DMS153 (cell line): ENCODE measurements around the gene KLF9.

Experiments used
- DNase-seq: peaks from one replicate; lab custom pipeline; 2025; lab: John Stamatoyannopoulos, UW

The KLF9 gene

DNA sequence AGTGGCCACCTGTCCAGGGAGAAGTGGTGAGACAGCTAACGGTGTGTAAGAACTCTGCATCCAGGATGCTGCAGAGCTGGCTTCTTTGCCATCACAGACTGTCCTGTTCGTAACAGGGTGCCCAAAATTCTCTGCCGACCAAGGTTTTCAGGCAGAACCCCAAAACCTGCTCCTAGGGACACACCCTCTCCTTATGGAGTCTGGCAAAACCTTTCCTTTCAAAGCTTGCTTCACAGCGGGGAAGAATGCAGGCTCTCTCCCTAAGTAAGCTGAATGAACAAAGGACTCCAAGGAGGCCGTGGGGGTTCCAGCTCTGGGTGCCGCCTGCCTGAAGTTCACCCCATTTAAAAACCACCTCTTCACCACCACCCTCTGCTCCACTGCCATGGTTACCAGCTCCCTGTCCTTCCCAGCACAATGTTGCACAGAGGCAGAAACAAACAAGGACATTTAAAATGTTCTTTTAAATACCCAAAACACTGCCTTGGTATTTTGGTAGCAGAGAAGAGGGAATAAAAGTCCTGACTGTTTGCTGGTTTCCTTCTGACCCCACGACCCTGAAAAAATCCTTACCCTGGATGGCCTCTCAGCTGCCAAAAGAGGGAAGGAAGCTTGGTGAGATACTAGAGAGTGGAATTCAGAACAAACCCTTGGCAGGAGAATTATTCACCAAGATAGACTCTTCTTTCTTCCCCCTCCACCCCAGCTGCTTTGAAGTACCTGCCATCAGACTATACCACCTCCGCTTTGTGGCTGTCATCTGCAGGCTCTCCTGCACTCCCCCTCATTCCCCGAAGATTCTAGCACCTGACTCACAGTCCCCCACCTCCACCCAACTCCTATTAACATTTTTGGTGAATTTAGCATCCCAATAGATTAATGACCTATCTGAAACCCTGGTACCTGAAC lies 7.1 kb upstream of the KLF9 start:
- no peak for DNase-seq

DNA sequence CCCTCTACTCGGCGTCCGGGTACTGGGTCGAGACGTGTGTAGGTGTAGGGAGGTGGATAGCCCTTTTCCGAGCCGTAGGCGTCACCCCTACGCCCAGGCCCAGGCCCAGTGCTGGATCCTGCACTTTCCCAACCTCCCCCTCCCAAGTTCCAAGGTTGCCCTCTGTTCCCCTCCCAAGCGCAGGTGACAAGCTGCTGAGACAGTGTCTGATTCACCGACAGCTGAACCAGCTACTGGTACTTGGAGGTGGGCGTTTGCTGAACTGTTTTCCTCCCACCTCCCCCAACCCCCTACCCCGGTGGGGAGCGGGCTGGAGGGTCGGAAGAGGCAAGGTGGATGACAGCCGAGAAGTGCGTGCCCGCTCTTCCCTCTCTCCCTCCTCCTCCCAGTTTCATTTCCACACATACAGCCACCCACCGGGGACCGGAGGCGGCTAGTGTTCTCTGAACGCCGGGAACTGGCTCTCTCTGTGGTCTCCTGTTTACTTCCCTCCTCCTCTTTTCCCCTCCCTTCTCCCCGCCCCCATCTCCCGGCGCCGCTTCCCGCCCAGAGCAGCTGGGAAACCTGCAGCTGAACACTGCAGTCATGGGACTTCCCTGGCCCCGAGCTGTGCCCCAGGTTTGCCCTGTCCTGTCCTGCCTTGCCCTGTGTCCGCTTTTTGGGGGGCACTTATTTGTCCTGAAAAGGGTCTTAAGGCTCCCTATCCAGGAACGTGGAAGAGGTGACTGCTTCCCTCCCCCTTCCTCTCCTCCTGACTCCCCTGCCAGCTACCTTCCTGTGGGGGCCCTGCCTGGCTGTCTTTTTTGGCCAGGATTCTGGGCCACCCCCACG lies 6.2 kb upstream of the KLF9 start:
- DNase-seq: peak; percentile 90

DNA sequence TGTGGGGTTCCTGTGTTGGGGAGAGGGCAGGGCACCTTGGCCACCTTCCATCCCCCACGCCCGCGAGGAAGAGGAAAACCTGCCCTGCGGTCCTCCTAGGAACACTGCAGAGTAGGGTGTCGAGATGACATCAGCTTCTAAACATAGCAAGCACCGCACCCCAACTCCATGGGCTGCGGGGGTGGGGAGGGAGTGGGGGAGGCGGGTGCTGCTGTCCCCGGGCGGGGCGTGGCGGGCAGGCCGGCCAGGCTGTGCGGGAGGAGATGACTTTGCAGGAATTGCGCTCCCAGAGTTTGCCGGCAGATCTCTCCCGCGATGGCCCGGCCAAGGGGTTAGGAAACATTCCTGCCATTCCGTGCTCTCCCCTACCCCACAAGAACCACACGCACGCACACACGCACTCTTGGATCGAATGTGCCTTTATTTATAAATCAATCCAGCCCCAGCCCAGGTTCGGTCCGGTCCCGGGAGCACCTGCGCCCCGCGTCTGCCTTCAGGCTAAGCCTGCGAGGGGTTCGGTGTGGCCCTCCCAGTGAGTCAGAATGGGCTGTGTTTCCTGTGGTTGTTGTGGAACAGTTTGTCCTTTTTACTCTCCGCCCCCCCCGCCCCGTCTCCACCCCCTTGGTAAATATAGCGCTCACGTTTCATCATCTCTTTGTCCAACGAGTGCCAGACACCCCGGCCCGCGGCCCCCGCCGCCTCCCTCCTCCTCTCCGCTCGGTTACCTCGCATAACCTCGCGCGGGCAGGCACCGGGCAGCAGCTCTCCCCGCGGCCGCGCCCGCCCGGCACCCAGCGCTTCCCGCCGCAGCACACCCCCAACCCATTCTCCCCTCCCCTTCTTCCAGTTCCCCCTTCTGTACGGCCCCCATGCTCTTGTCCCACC lies 5.3 kb upstream of the KLF9 start:
- peak; percentile 92 for DNase-seq

DNA sequence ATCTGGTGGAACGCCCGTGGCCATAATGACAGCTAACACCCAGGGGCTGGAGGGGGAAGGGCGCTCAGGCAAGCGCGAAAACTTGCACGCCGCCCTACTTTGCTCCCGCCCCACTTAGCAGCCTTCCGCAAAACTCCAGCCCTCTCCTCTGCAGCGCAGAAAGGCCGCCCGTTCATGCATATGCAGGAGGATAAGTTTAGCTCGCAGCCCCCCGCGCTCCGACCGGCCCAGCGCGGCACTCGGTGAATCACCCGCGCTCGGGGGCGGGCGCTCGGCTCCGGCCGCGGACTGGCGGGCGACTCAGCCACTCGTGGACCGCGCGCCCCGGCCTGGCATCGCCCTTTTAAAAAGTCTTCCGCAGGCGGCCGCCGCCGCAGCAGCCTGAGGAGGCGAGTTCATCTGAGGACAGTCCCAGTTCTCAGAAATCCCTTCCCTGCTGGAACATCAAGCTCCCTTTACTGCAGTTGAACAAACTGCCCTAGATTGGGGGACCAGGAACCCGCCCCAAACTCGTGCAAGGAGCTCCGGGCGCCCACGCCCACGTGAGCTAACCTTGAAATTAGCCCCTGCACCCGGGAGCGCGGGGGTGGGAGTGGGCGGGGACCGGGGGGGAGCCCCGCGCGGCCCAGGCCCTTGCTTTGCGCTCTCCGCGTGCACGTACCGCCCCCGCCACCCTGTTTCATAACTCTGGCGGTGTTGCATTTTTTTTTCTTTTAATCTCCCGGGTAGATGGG lies 4.5 kb upstream of the KLF9 start:
- DNase-seq: peak; percentile 97

DNA sequence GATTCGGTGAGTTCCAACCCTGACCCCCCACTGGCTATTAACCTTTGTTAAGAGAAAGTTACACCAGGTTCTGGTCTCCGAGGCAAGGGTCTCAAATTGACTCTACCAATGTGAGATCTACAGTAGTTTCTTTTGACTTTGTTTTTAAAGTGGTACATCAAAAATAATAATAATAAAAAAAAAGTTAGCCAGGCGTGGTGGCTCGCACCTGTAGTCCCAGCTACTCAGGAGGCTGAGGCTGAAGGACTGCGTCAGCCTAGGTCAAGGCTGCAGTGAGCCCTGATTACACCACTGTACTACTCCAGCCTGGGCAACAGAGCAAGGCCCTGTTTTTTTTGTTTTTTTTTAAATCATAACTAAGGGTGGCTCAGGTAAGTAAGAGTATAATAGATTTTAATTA lies 1.0 kb upstream of the KLF9 start:
- no peak for DNase-seq

DNA sequence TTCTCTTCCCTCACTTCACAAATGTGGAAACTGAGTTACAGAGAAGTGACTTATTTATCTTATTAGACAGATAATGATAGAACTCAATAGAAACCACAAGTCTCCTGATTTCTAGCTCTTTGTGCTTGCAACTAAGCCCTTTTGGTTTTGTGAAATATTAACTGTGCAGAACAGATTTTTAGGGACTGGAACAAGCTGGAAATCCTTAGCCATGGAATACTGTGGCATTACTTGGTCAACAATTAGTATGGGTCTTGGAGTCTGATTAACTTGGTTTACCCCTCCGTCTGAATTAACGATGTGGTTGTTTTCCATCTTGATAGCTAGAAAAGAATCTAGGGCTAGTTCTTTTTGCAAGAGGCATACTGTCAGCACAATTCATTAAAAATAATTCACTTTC lies 584 bp upstream of the KLF9 start:
- DNase-seq: no peak

DNA sequence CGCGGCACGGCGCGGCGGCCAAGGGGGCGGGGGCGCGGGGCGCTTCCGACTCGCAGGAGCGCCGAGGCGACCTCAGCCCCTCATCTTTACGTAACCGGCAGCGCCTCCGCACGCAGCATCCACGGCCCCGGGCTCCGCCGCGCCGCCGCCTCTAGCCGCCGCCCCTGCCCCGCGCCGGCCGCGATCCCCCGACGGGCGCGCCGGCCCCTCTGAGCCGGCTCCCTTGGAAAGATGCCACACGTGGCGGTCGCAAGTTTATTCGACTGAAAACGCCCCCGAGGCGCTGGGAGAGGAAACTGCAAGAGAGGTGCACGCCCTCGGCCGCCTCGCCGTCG lies 1.0 kb downstream of the KLF9 start:
- DNase-seq: no peak

DNA sequence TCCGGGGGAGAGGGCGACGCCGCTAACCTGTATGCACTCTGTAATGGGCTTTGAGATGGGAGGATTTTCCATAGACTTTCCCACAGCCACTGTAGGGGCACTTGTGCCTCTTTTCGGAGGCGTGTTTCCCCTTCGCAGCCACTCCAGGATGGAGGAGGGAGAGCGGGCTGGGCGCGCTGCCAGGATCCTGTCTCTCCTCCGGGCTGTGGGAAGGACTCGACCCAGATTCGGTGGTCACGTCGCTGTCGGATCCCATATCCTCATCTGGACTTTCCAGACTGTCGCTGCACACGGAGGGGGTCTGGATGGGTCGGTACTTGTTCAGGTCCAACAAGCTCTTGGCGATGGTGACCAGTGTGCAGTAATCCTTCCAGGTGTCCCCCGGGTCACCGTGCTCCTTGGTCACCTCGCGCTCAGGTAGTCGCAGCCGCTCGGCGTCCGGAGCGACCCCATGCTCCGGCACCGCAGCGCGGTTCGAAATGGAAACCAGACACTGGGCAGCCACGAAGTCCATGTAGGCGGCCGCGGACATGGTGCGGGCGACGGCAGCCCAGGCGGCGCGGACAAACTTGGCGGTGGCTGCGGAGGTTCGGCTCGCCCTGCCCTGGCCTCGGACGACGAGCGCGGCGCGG lies 1.5 kb downstream of the KLF9 start:
- peak; percentile 64 for DNase-seq

DNA sequence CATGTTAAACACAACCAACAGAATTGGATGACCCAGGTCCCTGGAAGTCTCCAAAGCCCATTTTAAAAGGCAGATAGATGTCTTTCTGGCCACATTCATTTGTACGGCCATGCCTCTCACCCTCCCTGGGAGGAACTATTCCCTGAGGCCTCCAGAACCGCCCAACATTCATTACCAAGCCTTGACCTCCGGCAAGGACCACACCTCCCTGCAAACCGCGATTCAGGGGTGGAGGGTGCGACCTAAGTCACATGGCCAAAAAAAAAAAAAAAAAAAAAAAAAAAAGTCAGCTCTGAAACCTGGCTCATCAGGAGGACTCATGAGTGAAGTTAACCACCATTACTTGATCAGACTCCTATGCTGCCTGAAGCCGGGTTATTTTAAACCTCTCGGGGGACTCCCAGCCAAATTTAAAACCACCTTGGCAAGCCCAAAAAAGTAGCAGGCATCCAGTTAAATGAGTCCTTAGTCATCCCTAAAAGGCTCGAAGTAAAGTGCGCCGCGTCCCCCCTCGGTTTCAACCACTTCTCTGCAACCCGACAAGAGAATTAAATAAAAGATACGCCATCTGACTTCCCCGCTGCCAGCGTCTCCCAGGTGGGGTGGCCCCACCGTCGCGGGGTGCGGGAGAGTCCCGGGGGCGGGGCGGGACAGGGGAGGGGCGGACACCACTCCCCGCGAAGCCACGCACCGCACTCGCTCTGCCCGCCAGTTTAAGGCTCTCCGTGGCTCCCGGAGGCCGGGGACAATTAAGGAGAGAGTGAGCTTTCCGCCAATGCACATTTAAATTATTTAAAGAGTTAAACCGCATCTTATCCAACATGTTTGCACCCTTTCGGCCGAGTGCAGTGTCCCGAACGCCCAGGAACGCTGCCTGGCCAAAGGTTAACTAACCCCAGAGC lies 2.3 kb downstream of the KLF9 start:
- peak; percentile 63 for DNase-seq

DNA sequence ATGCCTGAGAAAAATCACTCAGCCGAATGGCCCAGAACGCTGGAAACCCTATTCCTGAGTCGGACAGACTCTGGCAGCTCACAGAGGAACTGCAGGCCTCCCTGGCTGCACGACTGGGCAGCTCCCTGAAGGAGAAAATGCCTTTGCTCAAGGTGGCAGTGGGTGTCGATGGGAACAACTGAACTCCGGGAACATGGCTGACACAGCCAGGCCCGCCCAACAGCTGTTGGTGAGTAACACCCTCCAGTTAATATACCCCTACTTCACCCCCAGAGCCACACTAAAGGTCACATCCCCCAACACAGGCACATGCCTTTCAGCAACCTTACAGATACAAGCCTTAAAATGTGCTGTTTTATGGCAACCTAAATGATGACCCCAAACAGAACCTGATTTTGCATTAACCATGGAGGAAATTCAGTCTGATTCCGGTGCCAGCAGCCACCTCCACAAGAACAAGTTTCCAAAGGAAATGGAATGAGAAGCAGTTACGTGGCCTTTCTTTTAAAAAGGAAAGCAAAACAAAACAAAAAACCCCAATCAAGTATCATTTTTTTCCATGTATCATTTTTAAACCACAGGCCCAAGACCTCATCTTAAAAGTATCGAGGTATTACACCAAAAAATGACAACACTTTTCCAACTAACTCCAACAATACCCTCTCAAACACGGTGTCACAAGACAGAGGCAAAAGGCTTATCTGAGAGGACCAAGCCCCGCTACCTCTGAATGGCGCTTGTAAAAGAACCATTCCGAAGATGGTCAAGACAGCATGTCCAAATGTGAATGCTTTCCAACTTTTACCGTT lies 3.1 kb downstream of the KLF9 start:
- DNase-seq: no peak

DNA sequence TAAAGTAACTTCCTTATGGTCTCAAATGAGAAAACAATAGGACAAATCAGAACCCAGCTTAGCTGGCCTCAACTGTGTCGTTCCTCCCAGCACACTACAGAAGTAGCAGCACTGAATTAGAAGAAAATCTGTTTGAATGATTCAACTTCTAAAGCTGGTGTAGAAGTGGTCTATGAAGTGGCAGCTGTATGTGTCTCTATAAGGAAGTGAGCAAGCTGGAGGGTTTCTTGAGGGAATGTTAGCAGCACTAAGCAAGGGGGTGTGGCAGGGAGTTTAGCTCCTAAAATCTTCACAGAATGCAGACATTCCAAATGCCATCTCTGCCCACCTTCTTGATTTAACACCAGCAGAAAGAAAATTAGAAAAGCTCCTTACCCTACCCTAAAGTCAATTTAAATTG lies 4.1 kb downstream of the KLF9 start:
- DNase-seq: no peak

DNA sequence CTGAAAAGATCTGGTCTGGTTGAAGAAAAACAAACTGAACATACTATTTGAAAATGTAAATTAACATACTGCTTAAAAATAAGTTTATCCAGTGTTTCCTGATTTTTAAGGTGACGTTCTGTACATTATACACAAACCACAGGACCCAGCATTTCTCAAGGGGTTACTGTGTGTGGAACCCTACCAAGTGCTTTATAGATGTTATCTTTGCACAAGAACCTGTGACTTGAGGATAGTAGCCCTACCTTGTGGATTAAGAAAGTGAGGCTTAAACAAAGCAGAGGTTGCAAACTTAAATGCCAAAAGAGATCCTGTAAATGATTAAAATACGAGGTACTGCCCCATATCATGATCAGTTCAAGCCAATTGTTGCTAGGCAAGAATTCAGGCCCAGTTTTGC lies 4.7 kb downstream of the KLF9 start:
- DNase-seq: no peak

DNA sequence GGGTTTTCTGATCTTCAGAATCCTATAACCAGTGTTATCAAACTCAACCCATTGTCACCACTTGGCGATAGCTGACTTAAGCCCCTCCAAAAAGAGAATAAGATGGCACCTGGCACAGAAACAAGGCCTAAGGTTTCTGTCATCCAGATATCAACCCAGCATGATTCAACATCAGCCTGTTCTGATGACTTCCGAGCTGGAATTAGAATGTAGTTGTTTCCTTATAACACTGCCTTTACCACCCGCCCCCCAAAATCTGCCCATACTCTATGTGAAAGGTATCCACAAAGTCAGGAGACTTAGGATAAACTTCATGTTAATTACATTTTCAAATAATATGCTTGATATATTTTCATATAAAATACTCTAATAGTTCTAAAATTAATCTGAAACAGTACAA lies 5.2 kb downstream of the KLF9 start:
- DNase-seq: no peak

DNA sequence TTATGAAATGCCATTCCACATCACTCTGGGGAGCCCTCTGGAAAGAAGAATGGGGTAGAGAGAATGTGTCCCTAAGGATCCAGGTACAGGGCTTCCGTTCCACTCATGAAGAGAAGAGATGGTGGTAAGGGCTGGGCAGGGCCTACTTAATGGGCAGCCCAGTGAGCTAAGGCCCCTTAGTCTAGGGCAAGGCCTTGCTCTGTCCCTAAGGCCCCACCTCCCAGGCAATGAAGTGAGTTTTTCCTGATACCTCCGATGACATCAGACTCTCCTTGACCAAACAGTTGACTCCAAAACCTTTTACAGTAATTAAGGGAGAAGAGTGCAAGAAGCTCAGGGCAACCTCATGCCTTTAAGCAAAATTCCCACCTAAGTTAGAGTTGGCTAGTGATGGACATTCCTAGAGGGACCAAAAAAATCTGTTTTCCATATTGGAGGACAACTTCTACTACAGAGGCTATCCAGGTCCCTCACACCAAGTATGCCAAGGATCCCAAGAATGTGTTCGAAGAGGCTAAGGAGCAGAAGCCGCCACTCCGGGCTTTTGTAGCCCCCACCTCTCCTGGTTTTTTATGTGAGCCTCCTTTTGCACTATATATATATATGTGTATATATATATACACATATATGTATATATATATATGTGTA lies 5.9 kb downstream of the KLF9 start:
- no peak for DNase-seq

DNA sequence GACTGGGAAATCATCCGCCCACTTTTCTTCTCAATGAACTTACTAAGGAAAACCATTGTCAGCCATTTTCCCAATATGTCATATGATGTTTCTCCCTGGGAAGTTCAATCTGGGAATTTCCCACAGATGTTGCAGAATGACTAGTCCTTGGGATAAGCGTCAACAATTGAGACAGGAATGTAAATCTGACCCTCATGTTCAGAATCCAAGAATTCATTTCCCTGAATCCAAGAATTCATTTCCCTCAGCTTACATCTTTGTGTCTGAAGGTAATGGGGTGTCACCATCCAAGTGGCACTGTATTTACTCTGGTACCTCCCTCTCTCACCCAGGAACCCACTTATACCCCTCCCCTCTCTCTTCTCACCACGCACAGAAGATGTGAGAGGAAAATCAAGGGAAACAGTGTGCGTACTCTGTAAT lies 7.4 kb downstream of the KLF9 start:
- DNase-seq: no peak

DNA sequence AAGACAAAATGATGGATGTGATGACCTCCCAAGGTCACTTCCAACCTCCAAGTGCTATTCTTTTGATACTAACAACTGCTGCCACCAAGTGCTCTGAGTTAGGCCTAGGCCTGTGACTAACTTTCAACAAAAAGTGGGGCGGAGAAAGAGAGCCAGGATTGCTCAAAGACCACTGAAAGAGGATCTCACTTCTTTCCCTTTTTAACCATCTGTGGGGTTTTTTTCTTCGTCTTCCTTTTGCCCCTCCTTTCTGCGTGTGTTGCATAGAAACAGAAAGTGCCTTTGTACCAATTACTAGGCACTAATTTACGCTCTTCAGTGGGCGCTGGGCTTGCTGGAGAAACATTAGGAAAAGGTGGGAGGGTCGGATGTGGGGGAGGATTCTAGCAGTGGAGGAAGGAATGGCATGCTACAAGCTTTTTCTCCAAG lies 8.0 kb downstream of the KLF9 start:
- DNase-seq: no peak

DNA sequence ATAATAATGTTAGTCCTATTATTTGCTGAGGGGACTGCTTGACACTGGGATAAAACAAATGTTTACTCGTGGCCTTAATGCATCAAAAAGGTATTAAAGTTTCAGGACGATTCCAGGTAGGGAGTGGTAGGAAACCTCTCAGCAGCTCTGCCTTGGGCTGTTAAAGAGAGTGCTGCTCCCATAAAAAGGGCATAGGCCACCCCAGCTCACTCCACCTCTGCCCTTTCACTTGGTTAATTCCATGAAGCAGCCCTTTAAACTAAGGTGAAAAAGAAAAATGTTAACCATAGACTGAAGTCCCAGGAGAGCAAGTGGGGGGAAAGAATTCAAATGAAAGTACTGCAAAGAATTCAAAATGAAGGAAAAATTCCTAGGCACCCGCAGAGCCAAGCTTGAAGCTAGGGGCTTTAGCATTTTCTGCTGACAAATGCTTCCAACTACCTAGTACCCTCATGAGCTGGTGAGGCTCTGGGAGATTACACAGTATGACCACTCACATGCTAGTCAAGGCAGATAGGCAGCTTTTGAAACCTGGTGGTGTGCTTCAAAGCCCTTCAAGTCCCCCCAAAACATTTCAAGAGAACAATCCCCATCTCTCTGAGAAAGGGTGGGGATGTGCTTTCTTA lies 8.5 kb downstream of the KLF9 start:
- no peak for DNase-seq

DNA sequence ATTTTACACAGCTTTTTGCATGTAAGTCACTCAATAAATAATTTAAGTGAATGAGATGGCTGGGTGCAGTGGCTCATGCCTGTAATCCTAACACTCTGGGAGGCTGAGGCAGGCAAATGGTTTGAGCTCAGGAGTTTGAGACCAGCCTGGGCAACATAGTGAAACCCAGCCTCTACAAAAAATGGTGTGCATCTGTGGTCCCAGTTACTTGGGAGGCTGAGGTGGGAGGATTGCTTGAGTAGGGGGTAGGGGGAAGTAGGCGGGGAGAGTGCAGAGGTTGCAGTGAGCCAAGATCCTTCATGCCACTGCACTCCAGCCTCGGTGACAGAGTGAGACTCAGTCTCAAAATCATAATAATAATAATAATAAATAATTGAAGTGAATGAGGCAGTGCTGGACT lies 10.2 kb downstream of the KLF9 start:
- no peak for DNase-seq
